Central memory CD4-positive, alpha-beta T cell (primary cell): Measurements from ENCODE around the gene ZNF600.
"Not testable (repeated sequence)": the region's sequence is repeated elsewhere in the genome, so short reads cannot be mapped to it uniquely, and the experiment has no call there.

Experiments
- DNase-seq: peaks from one replicate; pipeline ENCODE4 v3.0.0; 2022
- total RNA-seq, 3 experiments: gene quantifications; one replicate each; lab custom pipeline; 2026; lab: John Stamatoyannopoulos, UW

ZNF600 gene
- total RNA-seq, result 15.8 to 52.6 (median 25.3) reads per million in 3 experiments

DNA sequence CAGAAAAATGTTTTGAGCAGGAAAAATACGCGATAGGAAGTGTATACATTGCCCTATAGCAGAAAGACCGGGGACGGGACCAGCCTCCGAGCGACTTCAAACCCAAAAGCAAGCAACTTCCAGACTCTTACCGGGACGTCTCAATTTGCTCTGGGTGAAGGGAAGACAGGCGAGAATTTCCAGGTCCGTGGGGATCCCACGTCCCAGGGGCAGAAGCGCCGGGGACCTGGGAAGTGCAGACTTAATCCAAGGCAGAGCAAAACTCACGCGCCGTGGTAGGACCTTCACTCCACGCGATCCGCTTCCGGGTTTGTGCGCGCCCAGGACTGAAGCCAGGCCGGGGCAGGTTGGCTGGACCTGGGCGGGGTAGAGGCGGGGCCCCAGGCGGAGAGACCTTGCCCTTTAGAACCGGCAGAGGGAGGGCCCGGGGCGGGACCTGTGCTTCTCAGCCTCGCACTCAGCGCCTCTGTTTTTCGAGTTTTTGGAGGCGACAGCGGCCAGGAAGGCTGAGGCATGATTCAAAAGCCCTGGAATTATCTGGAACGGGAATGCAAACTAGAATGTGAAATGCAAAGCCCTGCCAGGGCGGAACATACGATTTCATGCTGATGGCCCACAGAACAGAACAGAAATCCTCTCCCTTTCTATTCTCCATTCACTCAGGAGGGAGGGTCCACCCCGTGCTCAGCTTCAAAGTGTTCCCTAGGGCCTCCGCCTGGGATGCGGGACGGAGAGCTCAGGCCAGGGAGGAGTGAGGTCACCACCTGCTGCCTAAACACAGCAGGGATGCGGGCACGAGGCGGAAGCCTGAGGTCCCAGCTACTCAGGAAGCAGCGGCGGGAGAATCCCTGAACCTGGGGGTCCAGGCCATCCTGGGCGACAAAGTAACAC lies at the start of gene ZNF600:
ZNF600 (minus strand) TSS at position 328 of the 891 bp plus-strand sequence. CDS start 7,903 bp downstream, outside the sequence.
- peak; percentile 61 for DNase-seq

DNA sequence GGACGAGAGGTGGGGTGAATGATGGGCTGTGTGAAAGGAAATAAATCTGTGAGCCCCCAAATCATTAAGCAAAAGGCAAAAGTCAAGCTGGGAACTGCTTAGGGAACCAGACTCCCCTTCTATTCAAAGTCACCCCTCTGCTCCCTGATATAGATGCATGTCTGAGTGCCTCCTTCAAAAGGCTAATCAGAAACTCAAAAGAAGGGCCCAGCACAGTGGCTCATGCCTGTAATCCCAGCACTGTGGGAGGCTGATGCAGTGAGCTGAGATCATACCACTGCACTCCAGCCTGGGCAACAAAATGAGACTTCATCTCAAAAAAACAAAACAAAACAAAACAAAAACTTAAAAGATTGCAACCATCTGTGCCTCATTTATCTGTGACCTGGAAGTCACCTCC lies 47.7 kb upstream of the ZNF600 start:
- not testable (repeated sequence) for DNase-seq

DNA sequence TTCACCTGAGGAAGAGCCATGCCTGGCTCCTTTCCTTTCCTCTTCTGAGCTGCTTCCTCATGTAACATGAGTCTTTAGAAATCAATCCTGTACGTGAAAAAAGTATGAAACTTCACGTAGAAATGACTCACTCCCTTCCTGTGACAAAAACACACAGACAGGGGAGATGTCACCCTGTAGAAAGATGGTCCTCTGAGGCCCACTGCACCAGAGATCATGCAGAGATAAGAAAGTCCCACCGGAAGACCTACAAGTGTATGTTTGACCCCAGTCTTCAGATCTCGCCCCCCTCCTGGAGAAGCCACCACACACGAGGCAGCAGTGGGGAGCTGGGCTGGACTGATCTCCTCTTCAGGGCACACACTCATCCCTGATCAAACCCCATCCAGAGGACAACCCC lies 47.0 kb upstream of the ZNF600 start:
- not testable (repeated sequence) for DNase-seq

DNA sequence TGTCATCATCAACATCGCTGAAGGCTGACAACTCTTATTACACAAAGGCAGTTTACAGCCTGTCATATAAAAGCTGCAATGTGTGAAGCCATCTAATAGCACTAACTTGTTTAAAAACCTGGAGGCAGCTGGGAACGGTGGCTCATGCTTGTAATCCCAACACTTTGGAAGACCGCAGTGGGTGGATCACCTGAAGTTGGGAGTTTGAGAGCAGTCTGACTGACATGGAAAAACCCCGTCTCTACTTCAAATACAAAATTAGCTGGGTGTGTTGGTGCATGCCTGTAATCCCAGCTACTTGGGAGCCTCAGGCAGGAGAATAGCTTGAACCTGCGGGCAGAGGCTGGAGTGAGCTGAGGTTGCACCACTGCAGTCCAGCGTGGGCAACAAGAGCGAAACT lies 43.3 kb upstream of the ZNF600 start:
- DNase-seq, result not testable (repeated sequence)

DNA sequence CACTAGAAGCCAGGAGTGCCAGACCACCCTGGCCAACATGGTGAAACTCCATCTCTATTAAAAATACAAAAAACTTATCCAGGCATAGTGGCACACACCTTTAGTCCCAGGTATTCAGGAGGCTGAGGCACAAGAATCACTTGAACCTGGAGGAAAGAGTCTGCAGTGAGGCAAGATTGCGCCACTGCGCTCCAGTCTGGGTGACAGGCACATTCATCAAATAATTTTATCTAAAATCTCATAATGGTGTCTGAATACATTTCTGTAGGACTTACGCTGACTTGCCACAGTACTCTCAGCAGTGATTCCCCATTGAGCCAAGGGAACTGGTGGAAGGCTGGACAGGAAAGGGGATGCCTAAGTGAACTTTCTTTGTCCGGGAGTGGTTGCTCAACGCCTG lies 39.2 kb upstream of the ZNF600 start:
- DNase-seq, result no peak

DNA sequence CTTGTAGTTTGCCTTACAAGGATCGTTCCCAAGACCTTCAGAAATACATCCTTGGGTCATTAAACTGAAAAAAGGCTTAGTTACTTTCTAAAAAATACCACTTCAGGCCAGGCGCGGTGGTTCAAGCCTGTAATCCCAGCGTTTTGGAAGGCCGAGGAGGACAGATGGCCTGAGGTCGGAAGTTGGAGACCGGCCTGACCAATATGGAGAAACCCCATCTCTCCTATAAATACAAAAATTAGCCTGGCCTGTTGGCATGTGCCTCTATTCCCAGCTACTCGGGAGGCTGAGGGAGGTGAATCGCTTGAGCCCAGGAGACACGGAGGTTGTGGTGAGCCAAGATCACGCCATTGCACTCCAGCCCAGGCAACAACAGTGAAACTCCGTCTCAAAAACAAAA lies 37.1 kb upstream of the ZNF600 start:
- DNase-seq, result no peak

DNA sequence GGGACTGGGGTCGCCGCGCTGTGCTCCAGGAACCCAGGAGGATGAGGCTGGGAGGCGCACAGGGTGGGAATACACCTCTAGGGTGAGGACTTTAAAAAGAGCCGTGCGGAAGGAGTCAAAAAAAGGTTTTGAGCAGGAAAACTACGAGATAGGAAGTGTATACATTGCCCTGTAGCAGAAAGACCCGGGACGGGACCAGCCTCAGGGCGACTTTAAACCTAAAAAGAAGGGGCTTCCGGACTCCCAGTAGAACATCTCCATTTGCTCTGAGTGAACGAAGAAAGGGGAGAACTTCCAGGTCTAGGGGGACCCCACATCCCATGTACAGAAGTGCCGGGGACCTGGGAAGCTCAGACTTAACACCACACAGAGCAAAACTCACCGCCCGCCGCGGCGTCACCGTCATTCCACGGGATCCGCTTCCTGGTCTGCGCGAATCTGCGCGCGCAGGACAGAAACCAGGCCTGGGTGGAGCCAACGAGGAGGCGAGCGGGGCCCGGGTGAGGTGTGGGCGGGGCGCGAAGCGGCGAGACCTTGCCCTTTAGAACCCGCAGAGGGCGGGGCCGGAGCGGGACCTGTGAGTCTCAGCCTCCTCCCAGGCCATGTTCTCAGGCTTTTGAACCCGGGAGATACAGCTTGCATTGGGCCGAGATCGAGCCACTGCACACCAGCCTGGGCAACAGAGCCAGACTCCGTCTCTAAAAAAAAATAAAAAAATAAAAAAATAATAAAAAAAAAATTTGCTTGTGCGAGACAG lies 34.8 kb upstream of the ZNF600 start, which contains the start of gene ZNF28:
ZNF28 (minus strand) TSS at position 430 of the 757 bp plus-strand sequence. CDS start 3,675 bp downstream, outside the sequence.
- DNase-seq, result peak; percentile 46

DNA sequence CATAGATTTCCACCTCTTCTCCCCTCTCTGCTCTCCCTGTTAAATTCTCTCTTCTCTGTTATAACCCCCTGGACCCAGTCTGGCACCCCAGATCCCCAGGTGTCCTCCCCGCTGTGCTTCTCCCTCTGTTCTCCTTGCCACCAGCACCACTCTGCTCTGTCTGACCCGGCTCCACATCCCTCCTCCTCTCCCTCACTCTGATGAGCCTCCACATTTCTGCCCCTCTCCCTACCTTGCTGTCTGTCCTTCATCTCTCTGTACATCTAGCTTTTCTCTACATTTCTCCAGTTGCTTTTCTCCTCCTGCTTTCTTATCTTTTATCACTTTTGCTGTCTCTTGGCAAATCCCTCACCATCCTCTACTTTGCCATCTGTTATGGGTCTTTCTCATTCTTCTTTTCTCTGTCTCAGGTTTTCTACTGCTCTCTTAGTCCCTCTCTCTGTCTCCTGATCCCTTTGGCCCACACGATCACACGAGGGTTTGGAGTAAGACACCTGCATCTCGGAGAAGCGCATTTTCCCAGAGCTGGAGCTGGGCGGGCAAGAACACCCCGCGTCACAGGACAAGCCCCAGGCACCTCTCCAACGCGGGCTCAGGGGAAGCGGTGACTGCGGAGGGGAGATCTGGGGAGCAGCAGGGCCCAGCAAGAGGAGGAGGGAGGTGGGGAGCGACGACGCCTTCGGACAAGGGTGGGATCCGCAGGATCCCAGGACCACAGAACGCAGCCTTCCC lies 34.0 kb upstream of the ZNF600 start:
- DNase-seq, result peak; percentile 3

DNA sequence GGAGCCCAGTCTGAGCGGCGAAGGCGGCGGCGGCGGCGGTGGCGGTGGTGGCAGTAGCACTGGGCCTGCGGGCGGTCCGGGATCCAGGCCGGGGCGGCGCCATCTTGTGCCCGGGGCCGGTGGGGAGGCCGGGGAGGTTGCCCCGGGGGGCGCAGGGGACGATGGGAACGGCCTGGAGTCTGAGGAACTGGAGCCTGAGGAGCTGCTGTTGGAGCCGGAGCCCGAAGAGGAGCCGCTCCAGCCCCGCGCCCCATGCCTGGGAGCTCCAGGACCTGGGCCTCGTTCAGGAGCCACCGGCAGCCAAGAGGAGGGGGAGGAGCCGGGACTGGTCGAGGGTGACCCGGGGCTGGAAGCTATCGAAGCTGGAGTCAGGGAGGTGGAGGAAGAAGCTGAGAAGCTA lies 23.2 kb upstream of the ZNF600 start:
- DNase-seq, result no peak

DNA sequence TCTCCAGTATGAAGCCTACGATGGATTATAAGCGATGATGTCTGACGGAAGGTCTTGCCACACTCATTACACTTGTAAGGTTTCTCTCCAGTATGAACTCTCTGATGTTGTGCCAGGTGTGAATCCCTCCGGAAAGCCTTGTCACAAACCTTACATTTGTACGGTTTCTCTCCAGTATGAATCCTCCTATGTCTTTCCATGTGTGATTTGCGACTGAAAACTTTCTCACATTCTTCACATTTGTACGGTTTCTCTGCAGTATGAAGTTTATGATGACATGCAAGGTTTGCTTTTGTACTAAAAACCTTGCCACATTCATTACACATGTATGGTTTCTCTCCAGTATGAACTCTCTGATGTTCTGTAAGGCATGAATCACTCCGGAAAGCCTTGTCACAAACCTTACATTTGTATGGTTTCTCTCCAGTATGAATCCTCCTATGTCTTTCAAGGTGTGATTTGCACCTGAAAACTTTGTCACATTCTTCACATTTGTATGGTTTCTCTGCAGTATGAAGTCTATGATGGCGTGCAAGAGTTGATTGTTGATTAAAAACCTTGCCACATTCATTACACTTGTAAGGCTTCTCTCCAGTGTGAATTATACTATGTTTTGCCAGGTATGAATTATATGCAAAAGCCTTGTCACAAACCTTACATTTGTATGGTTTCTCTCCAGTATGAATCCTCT lies 13.5 kb upstream of the ZNF600 start:
- not testable (repeated sequence) for DNase-seq

DNA sequence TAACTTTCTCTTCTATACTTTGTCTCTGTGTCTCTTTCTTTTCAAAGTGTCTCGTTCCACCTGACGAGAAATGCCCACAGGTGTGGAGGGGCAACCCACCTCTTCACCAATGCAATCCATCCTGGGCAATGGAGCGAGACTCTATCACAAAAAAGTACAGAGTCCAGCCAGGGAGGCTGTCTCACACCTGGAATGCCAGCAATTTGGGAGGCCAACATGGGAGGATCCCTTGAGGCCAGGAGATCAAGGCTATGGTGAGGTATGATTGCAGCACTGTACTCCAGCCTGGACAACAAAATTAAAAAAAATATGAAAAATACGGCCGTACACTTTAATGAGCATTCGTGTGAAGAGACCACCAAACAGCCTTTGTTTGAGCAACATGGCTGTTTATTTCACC lies 2.8 kb upstream of the ZNF600 start:
- DNase-seq, result no peak

DNA sequence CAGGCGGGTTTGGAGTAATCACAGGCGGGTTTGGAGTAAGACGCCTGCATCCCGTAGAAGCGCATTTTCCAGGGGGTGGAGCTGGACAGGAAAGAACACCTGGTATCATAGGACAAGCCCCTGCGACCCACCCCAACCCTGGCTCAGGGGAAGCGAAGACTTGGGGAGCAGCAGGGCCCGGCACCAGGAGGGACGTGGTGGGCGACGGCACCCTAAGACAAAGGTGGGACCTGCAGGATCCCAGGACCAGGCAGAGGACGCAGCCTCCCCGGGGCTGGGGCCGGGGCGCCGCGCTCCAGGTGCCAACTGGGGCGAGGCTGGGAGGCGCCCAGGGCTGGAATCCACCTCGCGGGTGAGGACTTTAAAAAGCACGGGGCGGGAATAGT lies 520 bp downstream of the ZNF600 start:
- DNase-seq, result no peak

DNA sequence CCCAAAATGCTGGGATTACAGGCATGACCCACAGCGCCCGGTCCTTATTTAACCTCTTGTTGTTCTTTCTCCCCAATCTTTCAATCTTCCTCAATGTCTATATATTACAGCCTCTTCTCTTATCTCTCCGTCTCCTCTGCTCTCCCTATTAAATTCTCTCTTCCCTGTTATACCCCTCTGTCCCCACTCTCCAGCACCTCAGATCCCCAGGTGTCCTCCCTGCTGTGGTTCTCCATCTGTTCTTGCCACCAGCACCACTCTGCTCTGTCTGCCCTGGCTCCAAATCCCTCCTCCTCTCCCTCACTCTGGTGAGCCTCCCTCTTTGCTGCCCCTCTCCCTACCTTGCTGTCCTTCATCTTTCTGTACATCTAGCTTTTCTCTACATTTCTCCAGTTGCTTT lies 1.1 kb downstream of the ZNF600 start:
- DNase-seq, result no peak

DNA sequence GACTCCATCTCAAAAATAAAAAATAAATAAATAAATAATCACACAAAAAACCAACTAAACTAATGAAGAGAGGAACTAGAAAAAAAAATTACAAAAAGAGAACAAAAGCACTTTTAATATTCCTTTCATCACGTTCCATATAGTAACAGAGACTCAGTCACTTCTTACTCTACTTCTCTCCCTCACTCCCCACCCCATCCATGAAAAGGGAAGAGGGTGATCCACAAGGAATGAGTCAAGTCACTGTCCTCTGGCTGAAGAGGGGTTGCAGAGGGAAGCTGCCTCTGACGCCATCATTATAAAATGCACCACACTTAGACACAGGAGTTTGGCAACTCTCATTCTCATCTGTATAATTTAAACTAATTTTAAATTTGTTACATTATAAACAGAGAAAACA lies 3.7 kb downstream of the ZNF600 start:
- not testable (repeated sequence) for DNase-seq

DNA sequence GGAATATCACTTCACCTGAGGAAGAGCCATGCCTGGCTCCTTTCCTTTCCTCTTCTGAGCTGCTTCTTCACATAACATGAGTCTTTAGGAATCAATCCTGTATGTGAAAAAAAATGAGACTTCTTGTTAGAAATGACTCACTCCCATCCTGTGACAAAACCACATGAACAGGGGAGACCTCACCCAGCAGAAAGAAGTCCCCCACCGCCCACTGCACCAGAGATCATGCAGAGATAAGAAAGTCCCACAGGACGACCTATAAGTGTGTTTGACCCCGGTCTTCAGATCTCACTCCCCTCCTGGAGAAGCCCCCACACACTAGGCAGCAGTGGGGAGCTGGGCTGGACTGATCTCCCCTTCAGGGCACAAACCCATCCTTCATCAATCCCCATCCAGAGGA lies 7.8 kb downstream of the ZNF600 start:
- DNase-seq, result peak; percentile 6

DNA sequence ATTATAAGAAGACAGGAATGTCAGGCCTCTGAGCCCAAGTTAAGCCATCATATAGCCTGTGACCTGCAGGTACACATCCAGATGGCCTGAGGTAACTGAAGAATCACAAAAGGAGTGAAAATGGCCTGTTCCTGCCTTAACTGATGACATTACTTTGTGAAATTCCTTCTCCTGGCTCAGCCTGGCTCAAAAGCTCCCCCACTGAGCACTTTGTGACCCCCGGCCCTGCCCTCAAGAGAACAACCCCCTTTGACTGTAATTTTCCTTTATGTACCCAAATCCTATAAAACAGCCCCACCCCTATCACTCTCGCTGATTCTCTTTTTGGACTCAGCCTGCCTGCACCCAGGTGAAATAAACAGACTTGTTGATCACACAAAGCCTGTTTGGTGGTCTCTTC lies 30.1 kb downstream of the ZNF600 start:
- DNase-seq, result not testable (repeated sequence)

DNA sequence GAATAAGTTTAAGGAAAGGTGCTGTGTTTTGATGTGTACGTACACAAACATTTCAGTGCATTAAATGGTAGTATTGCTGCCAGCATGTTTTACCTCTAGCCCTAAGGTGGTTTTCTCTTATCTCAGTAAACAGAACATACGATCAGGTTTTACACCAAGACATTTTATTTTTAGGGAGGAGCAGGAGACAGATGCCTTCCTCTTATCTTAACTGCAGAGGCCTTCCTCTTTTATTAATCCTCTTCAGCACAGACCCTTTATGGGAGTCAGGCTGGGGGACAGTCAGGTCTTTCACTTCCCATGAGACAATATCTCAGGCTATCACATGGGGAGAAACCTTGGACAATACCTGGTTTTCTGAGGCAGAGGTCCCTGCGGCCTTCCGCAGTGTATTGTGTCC lies 36.8 kb downstream of the ZNF600 start:
- no peak for DNase-seq

DNA sequence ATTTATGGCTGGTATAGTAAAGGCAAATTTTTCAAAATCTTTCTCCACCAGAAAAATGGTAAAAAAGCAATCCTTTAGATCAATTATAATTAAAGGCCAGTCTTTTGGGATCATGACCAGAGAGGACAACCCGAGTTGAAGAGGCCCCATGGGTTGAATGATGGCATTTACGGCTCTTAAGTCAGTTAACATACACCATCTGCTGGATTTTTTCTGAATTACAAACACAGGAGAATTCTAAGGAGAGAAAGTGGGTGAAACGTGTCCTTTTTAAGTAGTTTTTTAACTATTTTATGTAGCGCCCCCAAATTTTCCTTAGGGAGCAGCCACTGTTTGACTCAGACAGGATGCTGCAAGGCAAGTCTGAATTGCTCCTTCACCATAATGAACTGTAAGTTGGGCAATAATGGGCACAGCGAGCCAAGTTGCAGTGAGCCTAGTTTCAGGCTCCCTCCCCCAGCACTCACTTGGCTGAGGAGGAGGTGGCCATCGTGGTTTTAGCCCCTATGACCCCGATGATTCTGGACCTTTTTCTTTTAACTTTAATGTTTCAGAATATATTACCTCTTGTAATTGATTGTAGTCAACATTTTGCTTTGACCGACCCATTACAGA lies 38.1 kb downstream of the ZNF600 start:
- peak; percentile 30 for DNase-seq

DNA sequence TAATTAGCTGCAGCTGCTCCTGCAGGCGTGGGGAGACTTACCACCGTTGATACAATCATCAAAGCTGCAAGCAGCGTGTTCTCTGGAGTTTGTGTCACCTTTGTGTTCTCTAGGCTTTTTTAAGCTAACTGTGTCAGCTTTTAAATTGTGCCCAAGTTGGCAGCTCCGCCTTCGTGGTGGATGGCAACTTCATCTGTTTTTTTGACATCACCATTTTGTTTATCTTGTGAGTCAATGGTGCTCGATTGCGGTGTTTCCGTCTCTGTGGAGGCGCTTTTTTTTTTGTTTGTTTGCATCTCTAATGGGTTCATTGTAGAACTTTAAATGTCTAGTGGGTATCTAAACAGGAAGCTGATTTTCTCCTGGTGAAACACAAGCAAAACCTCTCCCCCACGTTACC lies 40.7 kb downstream of the ZNF600 start:
- DNase-seq, result not testable (repeated sequence)

DNA sequence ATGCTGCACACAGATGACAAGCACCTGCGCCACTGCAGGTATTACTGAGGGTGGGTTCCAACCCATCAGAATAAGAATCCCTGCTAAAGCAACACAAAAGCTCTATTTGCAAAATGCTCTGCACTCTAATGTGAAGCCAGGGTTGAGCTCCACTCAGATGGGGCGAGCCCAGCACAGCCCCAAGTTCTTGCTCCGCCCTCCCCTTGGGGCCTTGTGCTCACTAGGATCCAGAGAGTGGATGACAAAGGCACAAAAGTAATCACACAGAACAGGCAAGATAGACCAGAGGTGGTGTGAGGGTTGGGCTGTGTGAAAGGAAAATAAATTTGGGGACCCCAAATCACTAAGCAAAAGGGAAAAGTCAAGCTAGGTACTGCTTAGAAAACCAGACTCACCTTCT lies 43.5 kb downstream of the ZNF600 start:
- DNase-seq, result no peak

DNA sequence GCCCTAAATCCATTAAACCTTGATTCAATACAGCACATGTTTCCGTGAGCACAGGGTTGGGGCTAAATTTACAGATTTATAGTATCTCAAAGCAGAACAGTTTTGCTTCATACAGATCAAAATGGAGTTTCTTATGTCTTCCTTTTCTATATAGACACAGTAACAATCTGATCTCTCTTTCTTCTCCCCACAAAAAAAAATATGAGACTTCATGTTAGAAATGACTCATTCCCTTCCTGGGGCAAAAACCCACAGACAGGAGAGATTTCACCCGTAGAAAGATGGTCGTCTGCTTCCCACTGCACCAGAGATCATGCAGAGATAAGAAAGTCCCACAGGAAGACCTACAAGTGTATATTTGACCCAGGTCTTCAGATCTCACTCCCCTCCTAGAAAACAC lies 44.1 kb downstream of the ZNF600 start:
- no peak for DNase-seq

DNA sequence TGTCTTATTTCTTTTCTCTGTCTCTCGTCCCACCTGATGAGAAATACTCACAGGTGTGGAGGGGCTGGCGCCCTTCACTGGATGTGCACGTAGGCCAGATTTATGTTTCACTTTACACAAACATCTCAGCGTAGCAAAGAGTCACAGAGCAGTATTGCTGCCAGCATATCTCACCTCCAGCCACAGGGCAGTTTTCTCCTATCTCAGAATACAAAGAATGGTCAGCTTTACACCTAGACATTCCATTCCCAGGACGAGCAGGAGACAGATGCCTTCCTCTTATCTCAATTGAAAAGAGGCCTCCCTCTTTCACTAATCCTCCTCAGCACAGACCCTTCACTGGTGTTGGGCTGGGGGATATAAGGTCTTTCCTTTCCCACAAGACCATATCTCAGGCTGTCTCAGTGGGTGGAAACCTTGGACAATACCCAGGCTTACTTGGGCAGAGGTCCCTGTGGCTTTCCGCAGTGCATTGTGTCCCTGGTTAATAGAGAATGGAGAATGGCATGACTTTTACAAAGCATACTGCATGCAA lies 44.6 kb downstream of the ZNF600 start:
- no peak for DNase-seq
